Measurements from ENCODE around the gene ACOD1.

ACOD1 gene

GRCh38 chr13:76973920-76974617 lies 25.8 kb downstream of the ACOD1 start:
- Histone ChIP-seq H3K9me3 (ENCODE audit: insufficient read depth, low read depth, low read length) (no peaks in the 10 kb centered on the region), H3K36me3 (ENCODE audit: insufficient read depth, low read depth, low read length) (no peaks in the 10 kb centered on the region), H3K27me3 (ENCODE audit: insufficient read depth, low read length) (no peaks in the 10 kb centered on the region), H3K9ac (ENCODE audit: low read depth, low read length) (no peak overlapping the region), H3K4me1 (ENCODE audit: insufficient read depth, low read length) (0 out of 2 replicates have a peak, but pooled peaks cover 4% of the 10 kb centered on the region), H3K27ac (ENCODE audit: low read length) (no peak overlapping the region), H3K4me3 (ENCODE audit: low read length) (no peak overlapping the region)

GRCh38 chr13:76974618-76974975 lies 26.3 kb downstream of the ACOD1 start:
- H3K4me3 ChIP-seq (ENCODE audit: low read length): no peak overlapping the region
- H3K36me3 ChIP-seq (ENCODE audit: insufficient read depth, low read depth, low read length): no peaks in the 10 kb centered on the region
- 0 out of 2 replicates have a peak, but pooled peaks cover 4% of the 10 kb centered on the region for H3K4me1 ChIP-seq (ENCODE audit: insufficient read depth, low read length)
- H3K9me3 ChIP-seq (ENCODE audit: insufficient read depth, low read depth, low read length): no peaks in the 10 kb centered on the region
- no peak overlapping the region for H3K9ac ChIP-seq (ENCODE audit: low read depth, low read length)
- H3K27me3 ChIP-seq (ENCODE audit: insufficient read depth, low read length): no peaks in the 10 kb centered on the region
- H3K27ac ChIP-seq (ENCODE audit: low read length): no peak overlapping the region

- Histone ChIP-seq H3K27me3 (ENCODE audit: insufficient read depth, low read length) (peaks cover 6% of the 10 kb centered on the region), H3K4me3 (ENCODE audit: low read length) (no peak overlapping the region), H3K27ac (ENCODE audit: low read length) (no peak overlapping the region), H3K4me1 (ENCODE audit: insufficient read depth, low read length) (0 out of 2 replicates have a peak, but pooled peaks cover 4% of the 10 kb centered on the region), H3K9me3 (ENCODE audit: insufficient read depth, low read depth, low read length) (no peaks in the 10 kb centered on the region), H3K36me3 (ENCODE audit: insufficient read depth, low read depth, low read length) (no peaks in the 10 kb centered on the region), H3K9ac (ENCODE audit: low read depth, low read length) (no peak overlapping the region)
Observed at GRCh38 chr13:76975863-76976262, 27.6 kb downstream of the ACOD1 start.

- Histone ChIP-seq H3K27me3 (ENCODE audit: insufficient read depth, low read length) (peaks cover 12% of the 10 kb centered on the region), H3K9ac (ENCODE audit: low read depth, low read length) (no peak overlapping the region), H3K4me1 (ENCODE audit: insufficient read depth, low read length) (0 out of 2 replicates have a peak, but pooled peaks cover 4% of the 10 kb centered on the region), H3K4me3 (ENCODE audit: low read length) (no peak overlapping the region), H3K9me3 (ENCODE audit: insufficient read depth, low read depth, low read length) (no peaks in the 10 kb centered on the region), H3K36me3 (ENCODE audit: insufficient read depth, low read depth, low read length) (no peaks in the 10 kb centered on the region), H3K27ac (ENCODE audit: low read length) (no peak overlapping the region)
Observed at GRCh38 chr13:76976490-76976889, 28.2 kb downstream of the ACOD1 start.

GRCh38 chr13:76976929-76977328 lies 28.6 kb downstream of the ACOD1 start:
- Histone ChIP-seq H3K9me3 (ENCODE audit: insufficient read depth, low read depth, low read length) (no peaks in the 10 kb centered on the region), H3K4me3 (ENCODE audit: low read length) (no peak overlapping the region), H3K27ac (ENCODE audit: low read length) (no peak overlapping the region), H3K9ac (ENCODE audit: low read depth, low read length) (no peak overlapping the region), H3K4me1 (ENCODE audit: insufficient read depth, low read length) (0 out of 2 replicates have a peak, but pooled peaks cover 4% of the 10 kb centered on the region), H3K36me3 (ENCODE audit: insufficient read depth, low read depth, low read length) (no peaks in the 10 kb centered on the region), H3K27me3 (ENCODE audit: insufficient read depth, low read length) (peaks cover 16% of the 10 kb centered on the region)

GRCh38 chr13:76980075-76980718 lies 31.9 kb downstream of the ACOD1 start:
- H3K27me3 ChIP-seq (ENCODE audit: insufficient read depth, low read length): peaks cover 18% of the 10 kb centered on the region
- no peak overlapping the region for H3K27ac ChIP-seq (ENCODE audit: low read length)
- H3K36me3 ChIP-seq (ENCODE audit: insufficient read depth, low read depth, low read length): no peaks in the 10 kb centered on the region
- H3K4me1 ChIP-seq (ENCODE audit: insufficient read depth, low read length): 0 out of 2 replicates have a peak, but pooled peaks cover 4% of the 10 kb centered on the region
- H3K9me3 ChIP-seq (ENCODE audit: insufficient read depth, low read depth, low read length): no peaks in the 10 kb centered on the region
- no peak overlapping the region for H3K9ac ChIP-seq (ENCODE audit: low read depth, low read length)
- H3K4me3 ChIP-seq (ENCODE audit: low read length): no peak overlapping the region

- no peaks in the 10 kb centered on the region for H3K4me1 ChIP-seq (ENCODE audit: insufficient read depth, low read length)
- H3K27ac ChIP-seq (ENCODE audit: low read length): no peak overlapping the region
- no peak overlapping the region for H3K9ac ChIP-seq (ENCODE audit: low read depth, low read length)
- no peak overlapping the region for H3K4me3 ChIP-seq (ENCODE audit: low read length)
- H3K36me3 ChIP-seq (ENCODE audit: insufficient read depth, low read depth, low read length): no peaks in the 10 kb centered on the region
- peaks cover 27% of the 10 kb centered on the region for H3K27me3 ChIP-seq (ENCODE audit: insufficient read depth, low read length)
- H3K9me3 ChIP-seq (ENCODE audit: insufficient read depth, low read depth, low read length): no peaks in the 10 kb centered on the region
Observed at GRCh38 chr13:76982061-76982460, 33.8 kb downstream of the ACOD1 start.

GRCh38 chr13:76983676-76984075 lies 35.4 kb downstream of the ACOD1 start:
- Histone ChIP-seq H3K27me3 (ENCODE audit: insufficient read depth, low read length) (peaks cover 29% of the 10 kb centered on the region), H3K36me3 (ENCODE audit: insufficient read depth, low read depth, low read length) (no peaks in the 10 kb centered on the region), H3K9me3 (ENCODE audit: insufficient read depth, low read depth, low read length) (no peaks in the 10 kb centered on the region), H3K4me3 (ENCODE audit: low read length) (no peak overlapping the region), H3K27ac (ENCODE audit: low read length) (no peak overlapping the region), H3K9ac (ENCODE audit: low read depth, low read length) (no peak overlapping the region), H3K4me1 (ENCODE audit: insufficient read depth, low read length) (no peaks in the 10 kb centered on the region)

GRCh38 chr13:76991432-76991795 lies 43.1 kb downstream of the ACOD1 start:
- Histone ChIP-seq H3K4me3 (ENCODE audit: low read length) (peak overlapping the region; percentile 97), H3K9me3 (ENCODE audit: insufficient read depth, low read depth, low read length) (no peaks in the 10 kb centered on the region), H3K9ac (ENCODE audit: low read depth, low read length) (peak overlapping the region; percentile 92; the same call in 1 of the 2 replicates), H3K27ac (ENCODE audit: low read length) (no peak overlapping the region), H3K27me3 (ENCODE audit: insufficient read depth, low read length) (peaks cover 6% of the 10 kb centered on the region; the same call in 1 of the 2 replicates), H3K36me3 (ENCODE audit: insufficient read depth, low read depth, low read length) (peaks cover 10% of the 10 kb centered on the region), H3K4me1 (ENCODE audit: insufficient read depth, low read length) (peaks cover 6% of the 10 kb centered on the region; the same call in 1 of the 2 replicates)

GRCh38 chr13:76991796-76992547 lies 43.7 kb downstream of the ACOD1 start, which contains the start of gene CLN5:
Gene CLN5 (plus strand): TSS chr13:76992081. CDS start chr13:76992099, 18 bp downstream.
- H3K4me1 ChIP-seq (ENCODE audit: insufficient read depth, low read length): peaks cover 6% of the 10 kb centered on the region; the same call in 1 of the 2 replicates
- H3K9me3 ChIP-seq (ENCODE audit: insufficient read depth, low read depth, low read length): no peaks in the 10 kb centered on the region
- H3K9ac ChIP-seq (ENCODE audit: low read depth, low read length): peak within 1 kb of the TSS; percentile 92
- peak within 1 kb of the TSS; percentile 97 for H3K4me3 ChIP-seq (ENCODE audit: low read length)
- peaks cover 12% of the 10 kb centered on the region for H3K36me3 ChIP-seq (ENCODE audit: insufficient read depth, low read depth, low read length)
- peaks cover 4% of the 10 kb centered on the region; the same call in 1 of the 2 replicates for H3K27me3 ChIP-seq (ENCODE audit: insufficient read depth, low read length)
- H3K27ac ChIP-seq (ENCODE audit: low read length): no peak within 1 kb of the TSS

GRCh38 chr13:76992548-76993001 lies 44.3 kb downstream of the ACOD1 start:
- H3K27ac ChIP-seq (ENCODE audit: low read length): no peak overlapping the region
- peaks cover 6% of the 10 kb centered on the region; the same call in 1 of the 2 replicates for H3K4me1 ChIP-seq (ENCODE audit: insufficient read depth, low read length)
- H3K27me3 ChIP-seq (ENCODE audit: insufficient read depth, low read length): no peaks in the 10 kb centered on the region; the same call in 1 of the 2 replicates
- no peaks in the 10 kb centered on the region for H3K9me3 ChIP-seq (ENCODE audit: insufficient read depth, low read depth, low read length)
- peak overlapping the region; percentile 97 for H3K4me3 ChIP-seq (ENCODE audit: low read length)
- H3K9ac ChIP-seq (ENCODE audit: low read depth, low read length): peak overlapping the region; percentile 92
- peaks cover 13% of the 10 kb centered on the region for H3K36me3 ChIP-seq (ENCODE audit: insufficient read depth, low read depth, low read length)

All from iPS-20b (cell line).